HepG2 (cell line): ENCODE data around the gene RIMS3. TPM values are rescaled to one million over a fixed set of nuclear protein-coding genes. Genes with fewer than 3 reads are reported as not detected.

Experiments
- ATAC-seq: fragments of 200-7000 bp; cut with Tn5 transposase; 3 replicates; pipeline ENCODE4 v1.9.1; 2020; ENCODE audit warnings: mild to moderate bottlenecking, moderate library complexity
- BruUV-seq: library from RNA; stranded (reverse); fragments of 400-500 nt; replicated peaks from 2 replicates; lab custom pipeline; 2021; lab: Mats Ljungman, UMichigan
- CTCF ChIA-PET: fragments of 300-600 bp; formaldehyde crosslinking; extraction: SDS; loops from one replicate; lab custom pipeline; 2021; ENCODE audit warnings: low total read pairs, inconsistent platforms, low intra/inter-chr PET ratio; lab: Yijun Ruan, JAX
- POLR2A ChIA-PET: fragments of 350-600 bp; sonication (Branson Sonifier 250); formaldehyde crosslinking; loops from one replicate; lab custom pipeline; 2020; ENCODE audit warnings: antibody characterized with exemption, inconsistent platforms; lab: Yijun Ruan, JAX
- DNase-seq: peaks from one replicate; pipeline ENCODE4 v3.0.0-alpha.2; 2015; ENCODE audit warnings: low spot score
- FAIRE-seq: peaks from 3 replicates; lab custom pipeline; 2011; peaks lifted over from hg19 to GRCh38; lab: Jason Lieb, UNC
- H2AFZ ChIP-seq: one replicate; pipeline ENCODE4 v1.6.1; 2011; ENCODE audit warnings: low read length, inconsistent platforms
- H3K27ac ChIP-seq: fragments of 300-600 bp; 3 replicates; pipeline ENCODE4 v1.8.0; 2011; ENCODE audit warnings: mixed run types, mild to moderate bottlenecking, mixed read lengths, low read length, inconsistent platforms; ENCODE audit not compliant: insufficient read depth; ENCODE audit errors: extremely low read length
- H3K27me3 ChIP-seq, 2 experiments: fragments of 200-600 bp in 1 of 2; 2 replicates in 1 of 2; 3 replicates in 1 of 2; pipeline versions ENCODE4 v1.6.0 to v1.8.0; 2011; ENCODE audit warnings: low read length in 2 of 2, mild to moderate bottlenecking in 2 of 2, moderate library complexity in 2 of 2, inconsistent platforms in 1 of 2; ENCODE audit not compliant: insufficient read depth in 2 of 2, control insufficient read depth in 1 of 2
- H3K36me3 ChIP-seq, 2 experiments: fragments of 200-600 bp in 1 of 2; replicated peaks in 1 of 2; 2 replicates in 1 of 2; 3 replicates in 1 of 2; pipeline versions ENCODE4 v1.5.1 to v1.8.0; 2011; ENCODE audit warnings: low read length in 2 of 2, inconsistent platforms in 1 of 2; ENCODE audit not compliant: insufficient read depth in 2 of 2, control insufficient read depth in 1 of 2
- H3K4me1 ChIP-seq: 2 replicates; pipeline ENCODE4 v1.5.1; 2012; ENCODE audit warnings: low read length, inconsistent platforms; ENCODE audit not compliant: insufficient read depth
- H3K4me2 ChIP-seq: 2 replicates; pipeline ENCODE4 v1.6.0; 2011; ENCODE audit warnings: low read depth, low read length, inconsistent platforms
- H3K4me3 ChIP-seq, 3 experiments: fragments of 200-600 bp in 1 of 3; sonication (generic), shearing (Covaris generic) in 1 of 3; replicated peaks in 1 of 3; 2 replicates each; pipeline ENCODE4 v1.5.1; 2011 to 2016; ENCODE audit warnings: low read length in 3 of 3, inconsistent platforms in 2 of 3, low read depth in 2 of 3, mild to moderate bottlenecking in 2 of 3, control low read depth in 1 of 3, mixed read lengths in 1 of 3; ENCODE audit not compliant: insufficient read depth in 1 of 3
- H3K79me2 ChIP-seq: one replicate; pipeline ENCODE4 v1.6.1; 2011; ENCODE audit warnings: low read length, inconsistent platforms; ENCODE audit not compliant: insufficient read depth
- H3K9ac ChIP-seq: 2 replicates; pipeline ENCODE4 v1.6.0; 2011; ENCODE audit warnings: mild to moderate bottlenecking, low read depth, low read length, inconsistent platforms; ENCODE audit not compliant: insufficient read depth
- H3K9me3 ChIP-seq: 2 replicates; pipeline ENCODE4 v1.5.1; 2012; ENCODE audit warnings: mild to moderate bottlenecking, low read length
- H4K20me1 ChIP-seq: 2 replicates; pipeline ENCODE4 v1.6.0; 2011; ENCODE audit warnings: inconsistent platforms, mild to moderate bottlenecking, low read length, moderate library complexity; ENCODE audit not compliant: insufficient read depth
- ARNT ChIP-seq: fragments of 450-650 bp; IDR thresholded peaks from 2 replicates; pipeline ENCODE4 v1.6.1; 2017
- CBX5 ChIP-seq: sonication (generic); formaldehyde crosslinking; IDR thresholded peaks from 2 replicates; pipeline ENCODE4 v1.4.0; 2020; ENCODE audit warnings: missing genetic modification reagents, borderline replicate concordance
- CHCHD3 ChIP-seq: sonication (generic); formaldehyde crosslinking; IDR thresholded peaks from 2 replicates; pipeline ENCODE4 v1.8.0; 2022; ENCODE audit warnings: mild to moderate bottlenecking, missing genetic modification reagents, moderate library complexity
- DR1 ChIP-seq: sonication (generic); formaldehyde crosslinking; IDR thresholded peaks from 2 replicates; pipeline ENCODE4 v1.8.0; 2021; ENCODE audit warnings: mild to moderate bottlenecking, missing genetic modification reagents, inconsistent platforms
- GATAD2A ChIP-seq: IDR thresholded peaks from 2 replicates; pipeline ENCODE4 v1.6.1; 2016
- GPN1 ChIP-seq: sonication (generic); formaldehyde crosslinking; IDR thresholded peaks from 2 replicates; pipeline ENCODE4 v1.5.1; 2020; ENCODE audit warnings: missing genetic modification reagents, borderline replicate concordance
- HES4 ChIP-seq: sonication (generic); formaldehyde crosslinking; IDR thresholded peaks from 2 replicates; pipeline ENCODE4 v1.9.0; 2021; ENCODE audit warnings: mild to moderate bottlenecking, missing genetic modification reagents, borderline replicate concordance
- HHEX ChIP-seq: IDR thresholded peaks from 2 replicates; pipeline ENCODE4 v1.6.1; 2016; ENCODE audit warnings: control low read depth
- SAP130 ChIP-seq: IDR thresholded peaks from 2 replicates; pipeline ENCODE4 v1.6.1; 2016; ENCODE audit warnings: low read depth
- ZBTB3 ChIP-seq: sonication (generic); formaldehyde crosslinking; IDR thresholded peaks from 2 replicates; pipeline ENCODE4 v1.4.0; 2020; ENCODE audit warnings: low read depth, mild to moderate bottlenecking, moderate library complexity, missing genetic modification reagents, borderline replicate concordance
- ZKSCAN5 ChIP-seq: sonication (generic); formaldehyde crosslinking; IDR thresholded peaks from 2 replicates; pipeline ENCODE4 v1.5.1; 2020; ENCODE audit warnings: mild to moderate bottlenecking, missing genetic modification reagents
- ZNF326 ChIP-seq: sonication (generic); formaldehyde crosslinking; IDR thresholded peaks from 2 replicates; pipeline ENCODE4 v1.4.0; 2020; ENCODE audit warnings: missing genetic modification reagents, borderline replicate concordance
- ZNF530 ChIP-seq: sonication (generic); formaldehyde crosslinking; IDR thresholded peaks from 2 replicates; pipeline ENCODE4 v1.5.0; 2020; ENCODE audit warnings: low read depth, mild to moderate bottlenecking, missing genetic modification reagents
- ZNF766 ChIP-seq: sonication (generic); formaldehyde crosslinking; IDR thresholded peaks from 2 replicates; pipeline ENCODE4 v1.5.0; 2020; ENCODE audit warnings: missing genetic modification reagents, borderline replicate concordance
- ZNF772 ChIP-seq: sonication (generic); formaldehyde crosslinking; IDR thresholded peaks from 2 replicates; pipeline ENCODE4 v1.5.0; 2020; ENCODE audit warnings: mild to moderate bottlenecking, missing genetic modification reagents
- WGBS: methylation state at CpG from one replicate; pipeline ENCODE4 v1.1.6; 2017; ENCODE audit warnings: low lambda C conversion rate; 5-methylcytosine and 5-hydroxymethylcytosine counted together
- in situ Hi-C: cut with HindIII; loops from 2 replicates; pipeline ENCODE4 v1.10.0; 2017; ENCODE audit warnings: low pct_unique_long_range_greater_than_20kb; ENCODE audit not compliant: extremely low pct_ligation_motif_present
- intact Hi-C: fragments of 100-400 bp; cut with micrococcal nuclease; formaldehyde crosslinking; loops from one replicate; pipeline ENCODE4 v1.10.0; 2022; ENCODE audit not compliant: unreplicated experiment
- polyA plus RNA-seq, 8 experiments: library from polyadenylated mRNA; depleted of rRNA in 3 of 8; stranded (reverse) in 7 of 8; unstranded in 1 of 8; fragments of >200 nt; fragmentation: Illumina TruSeq in 4 of 8; extraction: Trizol in 4 of 8; gene quantifications; 2 replicates each; pipeline versions ENCODE4 v1.2.1 to v1.2.3, GENCODE V29; 2011 to 2016; ENCODE audit warnings: low read depth in 4 of 8, missing spikeins in 1 of 8, mixed read lengths in 1 of 8; ENCODE audit not compliant: insufficient read depth in 1 of 8
- total RNA-seq, 5 experiments: library from RNA; depleted of rRNA; stranded (reverse); fragments of >200 nt; fragmentation: Illumina TruSeq; extraction: Trizol; gene quantifications; 2 replicates each; pipeline ENCODE4 v1.2.3, GENCODE V29; 2016; ENCODE audit warnings: low read depth in 1 of 5
- TF ChIP-seq, protein P1 (sequence below): sonication (generic); formaldehyde crosslinking; IDR thresholded peaks from 2 replicates; pipeline ENCODE4 v1.9.0; 2022; ENCODE audit warnings: low read depth, missing genetic modification reagents
- TF ChIP-seq, protein P2 (sequence below): sonication (generic); formaldehyde crosslinking; IDR thresholded peaks from 2 replicates; pipeline ENCODE4 v1.8.0; 2022; ENCODE audit warnings: mild to moderate bottlenecking, missing genetic modification reagents
- TF ChIP-seq, protein P3 (sequence below): sonication (generic); formaldehyde crosslinking; IDR thresholded peaks from 2 replicates; pipeline ENCODE4 v1.9.0; 2021; ENCODE audit warnings: missing genetic modification reagents, mild to moderate bottlenecking, borderline replicate concordance

RIMS3 gene
- total and polyA plus RNA-seq, 2 of the 13 experiments (the other 11 are each of a cell fraction or from before 2014, with no cell fraction given): 2.1 to 5.4 TPM

DNA sequence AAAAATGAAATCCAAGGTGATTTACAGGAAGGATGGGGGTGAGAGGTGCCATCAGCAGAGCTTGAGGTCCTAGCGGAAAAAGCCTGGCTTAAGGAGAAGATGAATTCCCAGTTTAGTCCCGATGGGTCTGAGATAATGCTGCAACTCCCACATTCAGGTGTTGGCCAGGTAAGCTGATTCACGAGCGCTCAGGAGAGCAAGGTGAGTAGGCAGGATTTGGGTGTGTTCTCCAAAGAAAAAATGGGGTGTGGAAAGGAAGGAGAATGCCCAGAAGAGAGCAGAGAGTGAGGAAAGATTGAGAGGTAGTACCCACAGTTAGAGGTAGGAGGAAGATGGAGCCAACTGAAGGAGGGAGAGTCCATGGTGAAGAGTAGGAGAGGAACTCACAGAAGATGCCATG, 12.5 kb downstream of the RIMS3 start (continued):
- TF ChIP-seq, protein P1, sequence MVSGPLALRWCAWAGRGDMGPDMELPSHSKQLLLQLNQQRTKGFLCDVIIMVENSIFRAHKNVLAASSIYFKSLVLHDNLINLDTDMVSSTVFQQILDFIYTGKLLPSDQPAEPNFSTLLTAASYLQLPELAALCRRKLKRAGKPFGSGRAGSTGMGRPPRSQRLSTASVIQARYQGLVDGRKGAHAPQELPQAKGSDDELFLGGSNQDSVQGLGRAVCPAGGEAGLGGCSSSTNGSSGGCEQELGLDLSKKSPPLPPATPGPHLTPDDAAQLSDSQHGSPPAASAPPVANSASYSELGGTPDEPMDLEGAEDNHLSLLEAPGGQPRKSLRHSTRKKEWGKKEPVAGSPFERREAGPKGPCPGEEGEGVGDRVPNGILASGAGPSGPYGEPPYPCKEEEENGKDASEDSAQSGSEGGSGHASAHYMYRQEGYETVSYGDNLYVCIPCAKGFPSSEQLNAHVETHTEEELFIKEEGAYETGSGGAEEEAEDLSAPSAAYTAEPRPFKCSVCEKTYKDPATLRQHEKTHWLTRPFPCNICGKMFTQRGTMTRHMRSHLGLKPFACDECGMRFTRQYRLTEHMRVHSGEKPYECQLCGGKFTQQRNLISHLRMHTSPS: no peak
- TF ChIP-seq DR1 (no peak), ZNF530 (no peak), HHEX (no peak)
- TF ChIP-seq, protein P2, sequence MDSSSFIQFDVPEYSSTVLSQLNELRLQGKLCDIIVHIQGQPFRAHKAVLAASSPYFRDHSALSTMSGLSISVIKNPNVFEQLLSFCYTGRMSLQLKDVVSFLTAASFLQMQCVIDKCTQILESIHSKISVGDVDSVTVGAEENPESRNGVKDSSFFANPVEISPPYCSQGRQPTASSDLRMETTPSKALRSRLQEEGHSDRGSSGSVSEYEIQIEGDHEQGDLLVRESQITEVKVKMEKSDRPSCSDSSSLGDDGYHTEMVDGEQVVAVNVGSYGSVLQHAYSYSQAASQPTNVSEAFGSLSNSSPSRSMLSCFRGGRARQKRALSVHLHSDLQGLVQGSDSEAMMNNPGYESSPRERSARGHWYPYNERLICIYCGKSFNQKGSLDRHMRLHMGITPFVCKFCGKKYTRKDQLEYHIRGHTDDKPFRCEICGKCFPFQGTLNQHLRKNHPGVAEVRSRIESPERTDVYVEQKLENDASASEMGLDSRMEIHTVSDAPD: no peak

DNA sequence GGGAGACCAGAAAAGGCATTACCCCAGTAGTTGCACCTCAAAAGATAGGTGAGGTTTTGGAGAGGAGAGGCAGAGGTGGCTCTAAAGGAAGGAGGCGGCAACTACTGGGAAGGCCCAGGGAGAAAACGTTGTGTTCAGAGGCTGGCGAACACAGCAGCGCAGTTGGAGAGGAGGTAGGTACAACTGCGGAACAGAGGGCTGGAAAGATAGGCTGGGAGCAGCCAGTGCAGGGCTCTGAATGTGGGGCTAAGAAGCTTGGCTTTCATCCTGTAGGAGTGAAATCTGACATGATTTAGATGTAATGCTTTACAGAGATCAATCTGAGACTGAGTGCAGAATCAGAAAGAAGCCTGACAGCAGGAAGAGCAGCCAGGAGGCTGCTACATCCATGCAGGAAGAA, 13.0 kb downstream of the RIMS3 start:
- H3K27ac ChIP-seq: no peak overlapping the region
- in situ Hi-C loops (no loop called here), intact Hi-C loops (no loop called here)
- POLR2A ChIA-PET: no interaction called here
- H3K4me1 ChIP-seq: 0 out of 2 replicates have a peak, but pooled peaks cover 5% of the 10 kb centered on the region
- no TSS peak for BruUV-seq
- H3K4me3 ChIP-seq: no peak overlapping the region
- H3K79me2 ChIP-seq: no peaks in the 10 kb centered on the region
- no peaks in the 10 kb centered on the region for H4K20me1 ChIP-seq
- H3K36me3 ChIP-seq: no peaks in the 10 kb centered on the region
- DNase-seq: no peak
- WGBS: 67% methylated on average over 5 of the region's 5 CpGs
- CTCF ChIA-PET: no interaction called here
- H3K27me3 ChIP-seq: no peaks in the 10 kb centered on the region
- no peak overlapping the region for H3K9ac ChIP-seq
- H2AFZ ChIP-seq: no peak overlapping the region
- no peak for FAIRE-seq
- no peaks in the 10 kb centered on the region for H3K9me3 ChIP-seq
- ATAC-seq: no peak
- no peak overlapping the region for H3K4me2 ChIP-seq
- TF ChIP-seq ZNF326 (CRISPR knock-in tag) (no peak), GATAD2A (no peak), ZNF766 (CRISPR knock-in tag) (no peak), HES4 (CRISPR knock-in tag) (no peak), CBX5 (no peak), ZNF772 (CRISPR knock-in tag) (no peak), SAP130 (no peak), ZKSCAN5 (no peak), ARNT (no peak), GPN1 (CRISPR knock-in tag) (no peak), ZBTB3 (CRISPR knock-in tag) (no peak), CHCHD3 (CRISPR knock-in tag) (no peak)
- TF ChIP-seq, protein P3, sequence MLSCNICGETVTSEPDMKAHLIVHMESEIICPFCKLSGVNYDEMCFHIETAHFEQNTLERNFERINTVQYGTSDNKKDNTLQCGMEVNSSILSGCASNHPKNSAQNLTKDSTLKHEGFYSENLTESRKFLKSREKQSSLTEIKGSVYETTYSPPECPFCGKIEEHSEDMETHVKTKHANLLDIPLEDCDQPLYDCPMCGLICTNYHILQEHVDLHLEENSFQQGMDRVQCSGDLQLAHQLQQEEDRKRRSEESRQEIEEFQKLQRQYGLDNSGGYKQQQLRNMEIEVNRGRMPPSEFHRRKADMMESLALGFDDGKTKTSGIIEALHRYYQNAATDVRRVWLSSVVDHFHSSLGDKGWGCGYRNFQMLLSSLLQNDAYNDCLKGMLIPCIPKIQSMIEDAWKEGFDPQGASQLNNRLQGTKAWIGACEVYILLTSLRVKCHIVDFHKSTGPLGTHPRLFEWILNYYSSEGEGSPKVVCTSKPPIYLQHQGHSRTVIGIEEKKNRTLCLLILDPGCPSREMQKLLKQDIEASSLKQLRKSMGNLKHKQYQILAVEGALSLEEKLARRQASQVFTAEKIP (CRISPR knock-in tag): no peak
